Astrocyte of the spinal cord (primary cell): ENCODE results near the gene RBP3.

Experiments used
- DNase-seq: peaks from one replicate; pipeline ENCODE4 v3.0.0; 2011; ENCODE audit warnings: low read depth, low spot score
- H3K4me3 ChIP-seq: 2 replicates; pipeline ENCODE4 v1.5.1; 2011; ENCODE audit warnings: low read depth, mild to moderate bottlenecking, low read length, moderate library complexity
- in situ Hi-C: cut with HindIII; loops from 2 replicates; pipeline ENCODE4 v1.10.0; 2017; ENCODE audit warnings: low sequenced_read_pairs
- TF ChIP-seq, protein P1 (sequence below): IDR thresholded peaks from 2 replicates; pipeline ENCODE4 v1.5.1; 2012; ENCODE audit warnings: low read depth, mild to moderate bottlenecking, low read length, inconsistent platforms

Gene RBP3

DNA sequence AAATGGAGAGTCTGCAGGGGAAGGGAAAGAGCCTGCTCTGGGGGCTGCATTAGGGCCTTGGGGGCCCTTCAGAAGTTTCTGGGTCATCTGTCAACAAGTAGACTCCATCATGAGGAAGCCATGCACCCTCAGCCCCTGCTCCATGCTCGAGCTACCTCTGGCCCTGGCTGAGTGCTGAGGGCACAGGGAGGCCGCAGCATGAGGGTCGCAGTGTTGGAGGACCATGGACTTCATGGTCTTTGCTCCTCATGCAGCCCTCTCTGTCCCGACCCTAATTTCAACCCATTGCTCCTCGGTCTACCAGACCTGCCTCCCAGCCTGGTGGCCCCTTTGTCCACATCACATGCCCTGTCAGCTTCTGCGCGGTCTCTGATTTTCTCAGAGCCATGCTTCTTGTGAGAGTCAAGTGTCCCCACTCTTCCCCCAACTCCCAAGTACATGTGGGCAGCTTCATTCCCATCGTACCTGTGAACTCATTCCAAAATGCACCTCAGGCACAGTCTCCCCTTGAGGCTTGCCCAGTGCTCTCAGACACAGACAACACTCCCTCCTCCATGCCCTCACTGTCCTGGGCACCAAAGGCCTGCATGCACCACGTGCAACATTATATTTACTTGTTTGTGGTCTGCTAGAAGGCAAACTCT lies 21.2 kb downstream of the RBP3 start:
- TF ChIP-seq, protein P1, sequence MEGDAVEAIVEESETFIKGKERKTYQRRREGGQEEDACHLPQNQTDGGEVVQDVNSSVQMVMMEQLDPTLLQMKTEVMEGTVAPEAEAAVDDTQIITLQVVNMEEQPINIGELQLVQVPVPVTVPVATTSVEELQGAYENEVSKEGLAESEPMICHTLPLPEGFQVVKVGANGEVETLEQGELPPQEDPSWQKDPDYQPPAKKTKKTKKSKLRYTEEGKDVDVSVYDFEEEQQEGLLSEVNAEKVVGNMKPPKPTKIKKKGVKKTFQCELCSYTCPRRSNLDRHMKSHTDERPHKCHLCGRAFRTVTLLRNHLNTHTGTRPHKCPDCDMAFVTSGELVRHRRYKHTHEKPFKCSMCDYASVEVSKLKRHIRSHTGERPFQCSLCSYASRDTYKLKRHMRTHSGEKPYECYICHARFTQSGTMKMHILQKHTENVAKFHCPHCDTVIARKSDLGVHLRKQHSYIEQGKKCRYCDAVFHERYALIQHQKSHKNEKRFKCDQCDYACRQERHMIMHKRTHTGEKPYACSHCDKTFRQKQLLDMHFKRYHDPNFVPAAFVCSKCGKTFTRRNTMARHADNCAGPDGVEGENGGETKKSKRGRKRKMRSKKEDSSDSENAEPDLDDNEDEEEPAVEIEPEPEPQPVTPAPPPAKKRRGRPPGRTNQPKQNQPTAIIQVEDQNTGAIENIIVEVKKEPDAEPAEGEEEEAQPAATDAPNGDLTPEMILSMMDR: no peak
- DNase-seq: no peak
- in situ Hi-C loops: no loop called here
- H3K4me3 ChIP-seq: no peak overlapping the region

DNA sequence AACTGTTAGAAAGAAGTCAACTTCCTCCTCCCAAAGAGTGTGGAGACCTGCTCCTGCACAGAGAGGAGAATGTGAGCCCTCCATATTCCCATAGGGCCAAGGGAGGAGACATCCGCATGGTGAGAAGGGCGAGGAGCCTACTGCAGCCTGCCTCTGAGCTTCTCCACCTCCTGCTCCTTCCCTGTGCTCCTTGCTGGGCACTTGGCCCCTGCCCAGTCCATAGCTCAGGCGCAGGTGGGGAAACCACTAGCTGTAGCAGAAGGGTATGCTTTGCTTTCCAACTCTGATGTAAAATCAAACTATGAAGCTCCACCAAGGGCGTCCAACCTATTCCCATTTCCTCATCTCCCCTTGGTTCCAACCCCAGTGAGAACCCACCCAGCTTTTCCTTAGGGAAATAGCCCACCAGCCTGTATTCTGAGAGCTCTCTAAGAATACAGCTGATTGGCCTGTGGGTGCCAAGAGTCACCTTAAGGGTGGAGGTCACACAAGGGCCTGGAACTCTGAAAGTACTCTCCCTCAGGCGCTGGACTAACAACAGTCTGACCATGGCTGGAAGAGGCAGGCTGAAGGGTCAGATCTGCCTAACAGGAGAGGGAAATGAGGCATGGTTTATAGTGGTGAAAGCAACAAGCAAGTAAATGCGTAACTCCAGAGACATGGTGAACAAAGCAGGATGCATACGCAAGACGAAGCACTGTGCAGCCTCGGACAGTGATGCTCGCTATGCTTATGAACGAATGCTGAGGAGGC lies 22.0 kb downstream of the RBP3 start:
- DNase-seq: no peak
- TF ChIP-seq, protein P1: no peak
- H3K4me3 ChIP-seq: no peak overlapping the region
- in situ Hi-C loops: no loop called here

DNA sequence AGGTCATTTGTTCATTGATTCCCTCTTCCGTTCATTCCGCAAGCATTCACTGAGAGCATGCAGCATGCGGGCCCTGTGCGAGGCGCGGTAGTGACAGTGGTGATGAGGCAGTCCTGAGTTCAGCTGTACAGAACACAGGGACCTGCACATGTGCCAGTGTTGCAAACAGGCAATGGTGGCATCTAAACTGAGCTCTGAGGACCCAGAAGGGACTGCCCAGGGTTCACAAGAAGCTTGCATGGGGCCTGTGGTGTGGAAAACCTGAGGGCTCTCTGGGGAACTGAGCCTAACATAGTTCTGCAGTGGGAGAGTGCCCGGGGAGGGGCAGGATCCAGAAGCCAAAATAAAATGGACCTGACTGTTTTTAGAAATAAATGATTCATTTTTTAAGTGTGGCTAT lies 22.7 kb downstream of the RBP3 start:
- H3K4me3 ChIP-seq: no peak overlapping the region
- in situ Hi-C loops: no loop called here
- TF ChIP-seq, protein P1: no peak
- DNase-seq: no peak

DNA sequence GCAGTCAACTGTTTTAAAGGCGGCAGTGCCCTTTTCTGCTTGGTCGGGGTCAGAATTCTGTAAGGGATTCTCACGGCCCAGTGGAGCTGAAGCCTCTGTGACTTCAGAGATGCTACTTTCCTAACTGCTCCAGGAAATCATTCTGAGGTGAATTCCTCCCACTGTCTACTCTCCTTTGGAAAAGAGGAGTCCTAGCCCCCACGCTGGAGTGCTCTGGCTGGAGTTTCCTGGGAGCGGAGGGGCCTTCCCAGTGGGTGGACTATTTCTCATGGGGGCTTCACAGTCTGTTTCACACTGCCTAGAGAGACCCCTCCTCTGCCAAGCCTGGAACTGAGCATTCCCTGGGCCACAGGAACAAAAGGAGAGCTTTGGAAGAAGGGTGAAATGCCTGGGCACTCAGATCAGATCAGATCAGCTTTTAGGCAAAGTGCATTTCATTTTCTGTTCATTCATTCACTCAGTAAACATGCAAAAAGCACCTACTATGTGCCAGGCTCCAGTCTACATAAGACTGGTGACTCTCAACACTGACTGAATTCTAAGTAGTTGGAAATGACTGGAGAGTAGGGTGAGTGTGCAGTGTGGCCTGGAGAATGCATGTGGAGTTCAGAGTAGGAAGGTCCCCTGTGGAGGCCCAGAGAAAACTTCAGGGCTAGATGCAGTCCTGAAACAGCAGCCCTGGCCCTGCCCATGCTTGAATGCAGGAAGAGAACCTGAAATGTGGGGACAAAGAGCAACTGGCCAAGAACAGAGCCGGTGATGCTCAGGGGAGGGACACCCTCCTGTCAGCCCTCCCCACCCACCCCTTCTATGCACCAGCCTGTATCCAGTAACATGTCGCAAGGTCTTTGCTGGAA lies 23.7 kb downstream of the RBP3 start:
- peak; percentile 19 for DNase-seq
- TF ChIP-seq, protein P1: no peak
- no peak overlapping the region for H3K4me3 ChIP-seq
- in situ Hi-C loops: no loop called here

DNA sequence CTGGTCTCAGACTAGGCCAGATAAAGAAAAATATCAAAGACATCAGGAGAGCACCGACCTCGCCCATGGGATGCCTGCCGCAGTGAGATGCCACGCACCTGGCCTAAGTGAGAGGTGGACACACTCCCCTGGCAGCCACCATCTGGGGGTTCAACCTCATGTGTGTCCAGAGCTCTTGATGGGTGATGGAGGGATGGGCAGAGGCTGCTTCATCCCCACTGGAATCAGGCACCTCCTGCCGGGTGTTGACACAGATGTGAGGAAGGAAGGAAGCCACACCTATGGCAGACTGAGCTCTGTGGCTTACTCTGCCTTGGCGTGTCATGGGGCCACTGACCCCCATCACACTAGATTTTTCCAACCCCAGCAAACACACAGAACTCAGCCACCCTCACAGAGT lies 24.6 kb downstream of the RBP3 start:
- TF ChIP-seq, protein P1: no peak

More for the DNA sequence above, 24.6 kb downstream of the RBP3 start:
- H3K4me3 ChIP-seq: no peak overlapping the region
- DNase-seq: no peak
- in situ Hi-C loops: no loop called here
